NB4 (cell line): ENCODE data around the gene NCDN.

Experiments used
- DNase-seq: peaks from one replicate; pipeline ENCODE4 v3.0.0; 2010; ENCODE audit warnings: low read depth
- H3K4me3 ChIP-seq: one replicate; pipeline ENCODE4 v1.5.1; 2011; ENCODE audit warnings: mild to moderate bottlenecking, low read depth, low read length, moderate library complexity
- MAX ChIP-seq: IDR thresholded peaks from 2 replicates; pipeline ENCODE4 v1.6.1; 2011; ENCODE audit warnings: low read depth, low read length
- MYC ChIP-seq: IDR thresholded peaks from 2 replicates; pipeline ENCODE4 v1.6.1; 2011; ENCODE audit warnings: low read depth, low read length
- POLR2A ChIP-seq: IDR thresholded peaks from 2 replicates; pipeline ENCODE4 v1.6.1; 2011; ENCODE audit warnings: mild to moderate bottlenecking; ENCODE audit not compliant: insufficient read length; ENCODE audit errors: extremely low read depth
- TF ChIP-seq, protein P1 (sequence below): IDR thresholded peaks from one replicate; pipeline ENCODE4 v1.5.1; 2012; ENCODE audit warnings: low read depth, low read length

Gene NCDN

GRCh38 chr1:35560256-35561225, 2.9 kb downstream of the NCDN start:
- TF ChIP-seq MYC: no peak
- no peak for TF ChIP-seq POLR2A
- no peak for TF ChIP-seq MAX
- TF ChIP-seq, protein P1, sequence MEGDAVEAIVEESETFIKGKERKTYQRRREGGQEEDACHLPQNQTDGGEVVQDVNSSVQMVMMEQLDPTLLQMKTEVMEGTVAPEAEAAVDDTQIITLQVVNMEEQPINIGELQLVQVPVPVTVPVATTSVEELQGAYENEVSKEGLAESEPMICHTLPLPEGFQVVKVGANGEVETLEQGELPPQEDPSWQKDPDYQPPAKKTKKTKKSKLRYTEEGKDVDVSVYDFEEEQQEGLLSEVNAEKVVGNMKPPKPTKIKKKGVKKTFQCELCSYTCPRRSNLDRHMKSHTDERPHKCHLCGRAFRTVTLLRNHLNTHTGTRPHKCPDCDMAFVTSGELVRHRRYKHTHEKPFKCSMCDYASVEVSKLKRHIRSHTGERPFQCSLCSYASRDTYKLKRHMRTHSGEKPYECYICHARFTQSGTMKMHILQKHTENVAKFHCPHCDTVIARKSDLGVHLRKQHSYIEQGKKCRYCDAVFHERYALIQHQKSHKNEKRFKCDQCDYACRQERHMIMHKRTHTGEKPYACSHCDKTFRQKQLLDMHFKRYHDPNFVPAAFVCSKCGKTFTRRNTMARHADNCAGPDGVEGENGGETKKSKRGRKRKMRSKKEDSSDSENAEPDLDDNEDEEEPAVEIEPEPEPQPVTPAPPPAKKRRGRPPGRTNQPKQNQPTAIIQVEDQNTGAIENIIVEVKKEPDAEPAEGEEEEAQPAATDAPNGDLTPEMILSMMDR: no peak
- no peak for DNase-seq
- no peak overlapping the region for H3K4me3 ChIP-seq

DNA sequence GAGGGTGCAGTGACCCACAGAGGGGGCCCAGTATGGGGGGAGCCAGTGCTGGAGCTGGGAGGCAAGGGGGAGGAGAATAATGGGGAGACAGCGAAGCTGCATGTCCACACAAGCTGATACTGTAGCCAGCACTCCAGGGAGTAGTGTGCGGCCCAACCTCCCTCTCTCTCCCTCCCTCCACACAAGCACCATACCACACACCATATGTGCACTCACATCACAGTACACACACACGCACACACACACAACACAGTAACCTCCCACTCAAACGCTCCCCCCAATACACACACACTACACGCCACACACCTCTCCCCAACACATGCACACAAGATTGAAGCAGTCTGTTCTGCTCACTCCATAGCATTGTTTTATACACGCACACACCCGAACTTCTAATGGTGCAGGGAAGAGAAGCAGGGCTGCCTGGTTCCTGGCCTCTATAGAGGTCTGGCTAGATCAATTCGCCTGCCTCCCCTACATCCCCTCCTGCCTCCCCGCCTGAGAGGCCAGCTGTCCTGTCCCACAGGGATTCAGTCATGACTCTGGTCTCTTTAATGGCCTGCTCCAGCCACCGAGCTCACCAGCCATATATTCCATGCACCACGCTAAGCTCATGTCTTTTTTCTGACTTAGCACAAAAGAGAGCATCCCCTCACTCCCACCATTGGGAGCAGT, 3.8 kb downstream of the NCDN start:
- TF ChIP-seq MYC (no peak), POLR2A (no peak), MAX (no peak)
- TF ChIP-seq, protein P1: no peak
- no peak overlapping the region for H3K4me3 ChIP-seq
- DNase-seq: no peak

DNA sequence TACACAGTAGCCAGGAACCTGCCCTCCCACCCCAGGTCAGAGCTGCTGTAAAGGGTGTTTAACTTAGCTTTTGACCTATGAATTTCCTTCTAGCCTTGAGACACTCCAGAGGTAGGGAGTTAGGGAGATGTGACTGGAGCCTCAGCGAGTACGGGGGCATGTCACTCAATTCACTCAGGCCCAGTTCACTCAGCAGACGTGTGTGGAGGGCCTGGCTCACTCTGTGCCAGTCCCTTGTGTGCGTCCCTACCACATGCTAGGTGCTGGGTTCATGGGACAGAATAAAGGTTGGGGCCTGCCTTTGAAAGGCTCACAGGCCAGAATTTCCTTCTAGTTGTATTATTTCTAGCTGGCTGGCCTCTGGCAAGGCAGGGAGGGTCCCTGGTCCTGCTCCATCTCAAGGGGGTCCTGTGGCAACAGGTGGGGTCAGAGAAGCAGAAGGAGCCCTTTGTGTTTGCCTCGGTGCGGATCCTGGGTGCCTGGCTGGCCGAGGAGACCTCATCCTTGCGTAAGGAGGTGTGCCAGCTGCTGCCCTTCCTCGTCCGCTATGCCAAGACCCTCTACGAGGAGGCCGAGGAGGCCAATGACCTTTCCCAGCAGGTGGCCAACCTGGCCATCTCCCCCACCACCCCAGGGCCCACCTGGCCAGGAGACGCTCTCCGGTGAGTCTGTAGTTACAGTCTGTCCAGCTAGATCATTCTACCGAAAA, 4.5 kb downstream of the NCDN start:
- no peak for DNase-seq
- H3K4me3 ChIP-seq: no peak overlapping the region
- TF ChIP-seq MAX: no peak
- TF ChIP-seq, protein P1: no peak
- TF ChIP-seq MYC: no peak
- TF ChIP-seq POLR2A: no peak

- H3K4me3 ChIP-seq: no peak overlapping the region
- DNase-seq: no peak
- TF ChIP-seq POLR2A (no peak), MYC (no peak), MAX (no peak)
- TF ChIP-seq, protein P1: no peak
Observed at GRCh38 chr1:35563166-35563565, 5.6 kb downstream of the NCDN start.

DNA sequence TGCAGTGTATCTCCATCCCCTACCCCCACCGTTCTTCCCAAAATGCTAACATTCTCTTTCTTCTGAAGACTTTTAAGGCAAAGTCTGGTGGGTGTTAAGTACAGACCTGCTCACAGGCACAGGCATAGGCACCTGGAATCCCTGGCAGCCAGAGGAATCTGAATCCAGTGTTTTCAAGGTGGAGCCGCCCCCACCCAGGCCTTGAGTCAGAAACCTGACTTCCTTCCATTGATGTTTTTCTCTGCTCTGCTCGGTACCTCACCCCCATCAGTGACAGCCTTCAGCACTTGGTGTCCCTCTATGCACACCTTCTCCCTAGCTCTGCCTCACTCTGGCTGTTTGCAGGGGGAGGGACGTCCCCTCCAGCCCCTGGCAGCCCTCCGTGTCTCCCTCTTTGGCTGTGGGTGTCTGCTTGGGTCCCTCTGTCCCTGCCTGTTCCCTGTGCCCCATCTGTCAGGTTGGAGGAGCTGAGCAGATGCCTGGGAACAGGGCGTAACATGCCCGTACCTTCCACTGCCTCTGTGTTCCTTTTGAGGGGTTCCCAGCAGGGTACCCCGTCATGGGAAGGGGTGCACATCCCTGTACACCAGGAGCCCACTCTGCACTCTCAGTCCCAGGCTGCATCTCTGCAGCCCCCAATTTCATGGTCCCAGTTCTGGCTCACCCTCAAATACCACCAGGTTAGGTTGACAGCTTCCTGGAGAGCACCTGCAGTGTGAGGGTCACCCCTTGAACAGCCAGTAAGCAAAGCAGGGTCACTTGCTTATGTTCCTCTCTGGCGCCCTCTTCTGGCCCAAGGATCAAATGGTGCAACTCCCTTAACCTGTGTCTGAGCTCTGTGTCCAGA, 6.7 kb downstream of the NCDN start:
- no peak overlapping the region for H3K4me3 ChIP-seq
- DNase-seq: peak; percentile 84
- TF ChIP-seq MAX: peak; percentile 6; the same call in 1 of the 2 replicates
- no peak for TF ChIP-seq MYC
- TF ChIP-seq, protein P1: peak; percentile 73
